DMS114 treated with DMSO at 0.1 percent for 48 hours (cell line): ENCODE measurements around the gene ALDOB.
A peak's percentile ranks its signal among the peaks of the same experiment; 100 is the strongest.

ENCODE experiments used
- DNase-seq: peaks from one replicate; lab custom pipeline; 2025; ENCODE audit not compliant: unreplicated experiment; lab: John Stamatoyannopoulos, UW

ALDOB gene

GRCh38 chr9:101457003-101457402 lies 21.4 kb upstream of the ALDOB start:
- no peak for DNase-seq

- no peak for DNase-seq
These were observed 20.2 kb upstream of the ALDOB start for GRCh38 chr9:101455656-101456240.

- DNase-seq, result no peak
These were observed 18.4 kb upstream of the ALDOB start for GRCh38 chr9:101453776-101454570.

- no peak for DNase-seq
These were observed 15.9 kb upstream of the ALDOB start for GRCh38 chr9:101451498-101451897.

- no peak for DNase-seq
These were observed 15.4 kb upstream of the ALDOB start for GRCh38 chr9:101450931-101451330.

- DNase-seq, result peak; percentile 50
These were observed 13.6 kb upstream of the ALDOB start for GRCh38 chr9:101449071-101449721.

GRCh38 chr9:101448680-101449070 lies 13.1 kb upstream of the ALDOB start:
- no peak for DNase-seq

GRCh38 chr9:101446732-101447131 lies 11.2 kb upstream of the ALDOB start:
- DNase-seq, result no peak

- DNase-seq, result no peak
These were observed 9.9 kb upstream of the ALDOB start for GRCh38 chr9:101445353-101446029.

- DNase-seq, result no peak
These were observed 7.8 kb upstream of the ALDOB start for GRCh38 chr9:101443364-101443771.

GRCh38 chr9:101442736-101443135 lies 7.2 kb upstream of the ALDOB start:
- DNase-seq, result no peak

GRCh38 chr9:101442318-101442717 lies 6.7 kb upstream of the ALDOB start:
- no peak for DNase-seq

- no peak for DNase-seq
These were observed 5.2 kb upstream of the ALDOB start for GRCh38 chr9:101440714-101441230.

- no peak for DNase-seq
These were observed 2.9 kb upstream of the ALDOB start for GRCh38 chr9:101438523-101438922.

- no peak for DNase-seq
These were observed 2.2 kb upstream of the ALDOB start for GRCh38 chr9:101437806-101438232.

- no peak for DNase-seq
These were observed 576 bp downstream of the ALDOB start for GRCh38 chr9:101434998-101435397.

- no peak for DNase-seq
These were observed 2.3 kb downstream of the ALDOB start for GRCh38 chr9:101433229-101433628.

- DNase-seq, result no peak
These were observed 2.8 kb downstream of the ALDOB start for GRCh38 chr9:101432740-101433139.

- DNase-seq, result no peak
These were observed 3.4 kb downstream of the ALDOB start for GRCh38 chr9:101432171-101432570.

- DNase-seq, result no peak
These were observed 5.8 kb downstream of the ALDOB start for GRCh38 chr9:101429736-101430135.

- DNase-seq, result no peak
These were observed 6.7 kb downstream of the ALDOB start for GRCh38 chr9:101428909-101429308.
